A375 (cell line): ENCODE measurements around the gene PODNL1. TPM values are rescaled to one million over a fixed set of nuclear protein-coding genes. Genes with fewer than 3 reads are reported as not detected.

Source experiments
- total RNA-seq: library from RNA; depleted of rRNA; stranded (reverse); fragments of >200 nt; shearing (Covaris generic); gene quantifications from 2 replicates; pipeline ENCODE4 v1.2.3, GENCODE V29; 2014; rRNA removed

The PODNL1 gene
- 0.24 TPM in 1 of 2 replicates, not detected in the other for total RNA-seq

DNA sequence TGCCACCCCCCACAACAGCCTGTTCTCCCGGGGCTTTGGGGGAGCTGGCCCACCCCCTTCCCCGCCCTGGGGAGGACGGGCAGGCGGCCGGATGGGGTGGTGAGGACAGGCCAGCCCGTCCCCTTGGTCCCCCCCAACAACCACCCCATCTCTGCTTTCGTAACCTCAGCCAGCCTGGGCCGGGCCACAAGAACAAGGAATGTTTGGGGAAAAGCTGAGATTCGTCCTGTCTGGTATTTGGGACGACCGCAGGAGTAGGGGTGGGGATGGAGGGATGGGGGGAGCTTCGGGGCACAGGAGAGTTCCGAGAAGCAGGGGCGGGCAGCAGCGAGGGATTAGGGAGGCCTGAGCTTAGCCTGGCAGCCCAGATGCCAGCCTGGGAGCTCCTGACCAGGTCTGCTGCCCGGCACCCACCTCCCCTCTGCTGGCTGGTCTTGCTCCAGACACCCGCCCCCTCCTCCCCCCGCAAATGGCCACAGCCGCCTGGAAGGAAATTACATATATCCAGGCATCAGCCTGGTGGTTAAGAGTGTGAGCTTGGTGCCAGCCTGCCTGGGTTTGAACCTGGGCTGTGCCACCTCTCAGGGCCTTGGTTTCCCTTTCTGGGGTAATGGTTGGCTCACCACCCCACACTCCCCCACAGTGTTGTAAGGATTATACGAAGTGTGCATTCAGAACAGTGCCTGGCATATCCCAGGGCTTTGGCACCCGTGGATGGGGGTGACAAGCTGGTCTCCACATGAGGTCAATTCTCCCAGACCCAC, at the start of gene PODNL1:
Gene PODNL1 (minus strand): TSS at position 117 of the 764 bp plus-strand sequence. CDS start 236 bp downstream, outside the sequence.

DNA sequence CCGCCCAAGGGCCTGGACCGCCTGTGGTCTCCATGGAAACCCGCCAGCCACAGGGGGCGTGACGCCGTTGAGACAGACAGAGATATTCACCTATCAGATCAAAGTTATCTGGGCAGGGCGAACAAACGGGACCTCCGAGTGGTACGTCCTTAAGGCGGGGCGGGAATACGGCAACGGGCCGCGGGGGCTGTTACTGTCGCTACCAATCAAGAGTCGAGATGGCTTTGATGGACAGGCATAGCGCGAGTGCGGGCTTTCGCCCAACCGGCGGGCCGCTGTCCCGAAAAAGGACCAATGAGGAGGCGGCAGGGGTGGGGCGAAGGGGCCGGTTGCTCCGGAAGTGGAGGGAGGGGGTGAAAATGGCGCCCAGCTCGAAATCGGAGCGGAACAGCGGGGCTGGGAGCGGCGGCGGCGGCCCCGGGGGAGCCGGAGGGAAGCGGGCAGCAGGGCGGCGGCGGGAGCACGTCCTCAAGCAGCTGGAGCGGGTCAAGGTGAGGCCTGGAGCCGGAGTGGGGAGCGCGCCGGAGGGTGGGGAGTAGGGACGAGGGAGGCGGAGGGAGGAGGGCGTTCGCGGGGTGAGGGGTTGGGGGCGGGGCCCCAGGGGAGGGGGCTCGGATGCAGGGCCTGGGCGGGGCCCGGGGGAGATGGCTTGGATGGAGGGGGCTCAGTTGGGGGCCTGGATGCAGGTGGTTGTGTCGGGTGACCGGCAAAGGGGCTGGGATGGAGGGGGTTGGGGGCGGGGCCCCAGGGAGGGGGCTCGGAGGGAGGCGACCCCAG, 14.1 kb upstream of the PODNL1 start, which contains the start of gene DCAF15:
Gene DCAF15 (plus strand): TSS at position 356 of the 777 bp plus-strand sequence. CDS start 4 bp downstream, at position 360.

DNA sequence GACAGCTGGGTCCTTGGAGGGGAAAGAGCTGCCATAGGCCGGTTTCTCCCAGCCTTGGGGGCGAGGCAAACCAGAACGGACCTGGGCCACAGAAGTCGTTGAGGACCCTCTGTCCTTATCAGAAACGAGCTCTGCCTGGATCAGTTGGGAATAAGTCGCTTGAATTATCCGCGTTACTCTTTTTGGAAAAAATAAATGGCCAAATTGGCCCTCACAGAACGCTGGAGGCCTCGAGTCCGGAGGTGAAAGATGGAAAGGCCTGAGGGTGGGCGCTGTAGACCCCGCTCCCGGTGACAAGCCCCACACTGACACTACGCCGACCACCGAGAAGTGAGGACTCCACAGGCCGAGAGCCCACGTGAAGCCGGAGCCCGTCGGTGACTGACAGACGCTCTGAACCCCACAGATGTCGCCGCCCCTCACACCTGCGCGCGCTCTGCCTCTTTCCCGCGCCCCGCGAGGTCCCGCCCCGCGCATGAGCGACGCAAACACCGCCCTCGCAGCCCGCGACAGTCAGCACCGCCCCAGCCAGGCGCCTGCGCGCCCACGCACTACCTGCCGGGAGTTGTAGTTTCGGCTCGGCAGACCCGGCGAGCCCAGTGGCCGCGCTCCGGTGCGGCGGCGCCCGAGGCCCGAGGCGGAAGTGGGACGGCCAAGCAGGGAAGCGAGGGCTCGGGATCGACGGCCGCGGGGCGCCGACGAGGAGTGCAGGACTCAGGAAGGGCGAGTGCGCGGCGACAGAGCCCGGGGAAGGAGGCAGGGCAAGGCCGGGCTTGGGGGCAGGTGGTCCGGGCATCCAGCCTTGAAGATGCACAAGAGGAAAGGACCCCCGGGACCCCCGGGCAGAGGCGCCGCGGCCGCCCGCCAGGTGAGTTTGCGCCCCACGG, 32.3 kb downstream of the PODNL1 start, which contains the start of the genes BRME1 and CC2D1A:
Gene BRME1 (minus strand): TSS at position 484 of the 887 bp plus-strand sequence. CDS start 1,225 bp downstream, outside the sequence.
Gene CC2D1A (plus strand): TSS at position 568 of the 887 bp plus-strand sequence. CDS start 241 bp downstream, at position 809.

Other genes starting within 250 kb of the PODNL1 start
- 80.2 and 93.2 TPM in 2 replicates for gene MRI1, start 173.9 kb downstream of the PODNL1 start, total RNA-seq
- 255 and 270 TPM in 2 replicates for gene C19orf53, start 164.0 kb downstream of the PODNL1 start, total RNA-seq
- 7.9 and 11.6 TPM in 2 replicates for gene ZSWIM4, start 143.0 kb downstream of the PODNL1 start, total RNA-seq
- not detected in 2 replicates for gene NANOS3, start 61.3 kb downstream of the PODNL1 start, total RNA-seq
- gene BRME1, start 32.3 kb downstream of the PODNL1 start, total RNA-seq, result 3.0 and 5.6 TPM in 2 replicates
- 44.1 and 52.4 TPM in 2 replicates for gene CC2D1A, start 32.2 kb downstream of the PODNL1 start, total RNA-seq
- gene DCAF15, start 14.1 kb upstream of the PODNL1 start, total RNA-seq, result 54.0 and 59.6 TPM in 2 replicates
- gene RFX1, start 67.9 kb upstream of the PODNL1 start, total RNA-seq, result 7.1 and 9.0 TPM in 2 replicates
- gene RLN3, start 89.7 kb upstream of the PODNL1 start, total RNA-seq, result not detected in 2 replicates
- 12.2 and 15.0 TPM in 2 replicates for gene IL27RA, start 93.3 kb upstream of the PODNL1 start, total RNA-seq
- 1.1 TPM in 2 replicates for gene PALM3, start 123.7 kb upstream of the PODNL1 start, total RNA-seq
- 0.82 and 2.6 TPM in 2 replicates for gene MISP3, start 134.4 kb upstream of the PODNL1 start, total RNA-seq
- not detected in 2 replicates for gene C19orf67, start 147.4 kb upstream of the PODNL1 start, total RNA-seq
- 61.4 and 76.1 TPM in 2 replicates for gene SAMD1, start 152.3 kb upstream of the PODNL1 start, total RNA-seq
- gene PRKACA, start 179.3 kb upstream of the PODNL1 start, total RNA-seq, result 31.3 and 39.7 TPM in 2 replicates
- gene ASF1B, start 198.2 kb upstream of the PODNL1 start, total RNA-seq, result 40.6 and 44.3 TPM in 2 replicates